ENCODE results near the gene COL19A1.

DNA sequence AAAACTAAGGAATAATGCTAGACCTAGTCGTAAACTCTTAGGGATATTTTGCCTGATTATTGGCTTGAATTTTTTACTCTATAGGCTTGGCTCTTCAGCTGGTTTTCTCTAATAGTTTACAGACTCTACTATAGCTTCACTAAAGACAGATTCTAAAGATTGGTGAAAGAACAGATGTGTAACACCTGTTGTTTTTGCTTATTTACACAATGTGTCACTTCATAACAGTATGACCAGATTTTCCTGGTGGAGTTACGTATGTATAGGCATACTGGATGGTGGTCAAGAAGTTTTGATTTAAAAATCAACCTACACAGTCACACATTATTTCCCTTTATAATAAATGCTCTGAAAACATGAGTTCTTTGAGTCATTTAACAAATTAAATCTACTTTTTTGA lies 4.8 kb downstream of the COL19A1 start:
- TF ChIP-seq, protein P1, sequence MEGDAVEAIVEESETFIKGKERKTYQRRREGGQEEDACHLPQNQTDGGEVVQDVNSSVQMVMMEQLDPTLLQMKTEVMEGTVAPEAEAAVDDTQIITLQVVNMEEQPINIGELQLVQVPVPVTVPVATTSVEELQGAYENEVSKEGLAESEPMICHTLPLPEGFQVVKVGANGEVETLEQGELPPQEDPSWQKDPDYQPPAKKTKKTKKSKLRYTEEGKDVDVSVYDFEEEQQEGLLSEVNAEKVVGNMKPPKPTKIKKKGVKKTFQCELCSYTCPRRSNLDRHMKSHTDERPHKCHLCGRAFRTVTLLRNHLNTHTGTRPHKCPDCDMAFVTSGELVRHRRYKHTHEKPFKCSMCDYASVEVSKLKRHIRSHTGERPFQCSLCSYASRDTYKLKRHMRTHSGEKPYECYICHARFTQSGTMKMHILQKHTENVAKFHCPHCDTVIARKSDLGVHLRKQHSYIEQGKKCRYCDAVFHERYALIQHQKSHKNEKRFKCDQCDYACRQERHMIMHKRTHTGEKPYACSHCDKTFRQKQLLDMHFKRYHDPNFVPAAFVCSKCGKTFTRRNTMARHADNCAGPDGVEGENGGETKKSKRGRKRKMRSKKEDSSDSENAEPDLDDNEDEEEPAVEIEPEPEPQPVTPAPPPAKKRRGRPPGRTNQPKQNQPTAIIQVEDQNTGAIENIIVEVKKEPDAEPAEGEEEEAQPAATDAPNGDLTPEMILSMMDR (IDR thresholded peaks at IDR 0.05) = no peak
- no peak for TF ChIP-seq POLR2A (IDR thresholded peaks at IDR 0.05)
